ENCODE measurements around the gene SCP2.

The SCP2 gene

GRCh38 chr1:53046930-53047329 is 119.9 kb downstream of the SCP2 start:
- no peak for DNase-seq

GRCh38 chr1:53047737-53048736 is 121.0 kb downstream of the SCP2 start:
- no peak for DNase-seq

- no peak for DNase-seq
Observed at GRCh38 chr1:53048960-53049573, 122.0 kb downstream of the SCP2 start.

- no peak for DNase-seq
Observed at GRCh38 chr1:53049574-53049967, 122.5 kb downstream of the SCP2 start.

GRCh38 chr1:53050310-53050709 is 123.2 kb downstream of the SCP2 start:
- DNase-seq, result no peak

- DNase-seq, result no peak
Observed at GRCh38 chr1:53051676-53052075, 124.6 kb downstream of the SCP2 start.

- no peak for DNase-seq
Observed at GRCh38 chr1:53057127-53057526, 130.1 kb downstream of the SCP2 start.

- DNase-seq, result no peak
Observed at GRCh38 chr1:53060579-53060978, 133.5 kb downstream of the SCP2 start.

- no peak for DNase-seq
Observed at GRCh38 chr1:53061123-53061858, 134.2 kb downstream of the SCP2 start.

GRCh38 chr1:53061859-53062707 is 135.0 kb downstream of the SCP2 start, which contains the start of gene PODN:
TSS of gene PODN (plus strand) at chr1:53062213. CDS start at chr1:53069856, 7,643 bp downstream.
- no peak for DNase-seq

- no peak for DNase-seq
Observed at GRCh38 chr1:53062708-53063591, 135.9 kb downstream of the SCP2 start.

- no peak for DNase-seq
Observed at GRCh38 chr1:53063744-53064515, 136.9 kb downstream of the SCP2 start.

- DNase-seq, result no peak
Observed at GRCh38 chr1:53065391-53065790, 138.3 kb downstream of the SCP2 start.

GRCh38 chr1:53066488-53066887 is 139.4 kb downstream of the SCP2 start:
- DNase-seq, result no peak

GRCh38 chr1:53066891-53067738 is 140.0 kb downstream of the SCP2 start:
- DNase-seq, result no peak

GRCh38 chr1:53067886-53068285 is 140.8 kb downstream of the SCP2 start:
- no peak for DNase-seq

GRCh38 chr1:53068314-53069099 is 141.4 kb downstream of the SCP2 start:
- no peak for DNase-seq

- no peak for DNase-seq
Observed at GRCh38 chr1:53069265-53069662, 142.2 kb downstream of the SCP2 start.

Measured in NCI-H1930 (cell line).